GM20000 (cell line): ENCODE measurements around the gene LTV1.
"Not testable (repeated sequence)": the region's sequence is repeated elsewhere in the genome, so short reads cannot be mapped to it uniquely, and the experiment has no call there.

ENCODE experiments used
- DNase-seq: peaks from one replicate; pipeline ENCODE4 v3.0.0; 2012; ENCODE audit warnings: low spot score
- CTCF ChIP-seq: IDR thresholded peaks from 2 replicates; pipeline ENCODE4 v1.5.1; 2012; ENCODE audit warnings: mild to moderate bottlenecking, control low read depth; ENCODE audit errors: extremely low read depth, missing control alignments

LTV1 gene

DNA sequence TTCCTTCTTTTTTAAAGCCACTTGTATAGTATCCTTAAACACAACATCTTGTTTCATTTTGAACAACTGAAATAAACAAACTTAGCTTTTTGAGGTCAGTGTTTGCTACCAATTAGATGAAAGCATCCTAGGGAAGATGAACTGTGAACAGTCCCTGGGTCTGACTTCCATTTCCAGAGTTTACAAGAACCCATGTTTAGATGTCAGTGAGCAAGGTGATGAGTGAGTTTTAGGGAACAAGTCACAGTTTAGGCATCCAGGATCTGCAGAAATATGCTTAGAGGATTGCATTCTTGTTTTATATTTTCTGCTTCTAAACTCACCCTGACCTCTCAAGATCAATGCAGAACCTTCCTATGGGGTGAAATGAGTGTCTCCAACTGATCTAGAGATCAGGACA lies 24.1 kb downstream of the LTV1 start:
- TF ChIP-seq CTCF: no peak
- DNase-seq: no peak

DNA sequence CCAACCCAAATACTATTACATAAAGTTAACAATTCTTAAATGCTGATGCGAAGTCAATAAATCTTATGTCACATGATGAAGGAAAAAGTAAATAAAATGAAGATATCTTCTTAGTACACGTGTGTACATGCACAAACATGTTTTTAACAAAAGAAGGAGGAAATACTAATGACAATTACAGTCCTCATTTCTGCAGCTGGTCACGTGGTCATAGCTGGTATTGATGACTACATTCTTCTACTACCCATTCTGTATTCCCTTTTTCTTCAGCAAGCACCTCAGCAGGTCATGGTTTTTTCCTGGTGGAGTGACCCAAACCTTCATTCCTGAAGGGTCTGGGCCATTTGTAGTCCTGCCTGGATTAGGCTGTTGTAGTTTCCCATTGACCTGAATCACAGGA lies 25.7 kb downstream of the LTV1 start:
- not testable (repeated sequence) for DNase-seq

DNA sequence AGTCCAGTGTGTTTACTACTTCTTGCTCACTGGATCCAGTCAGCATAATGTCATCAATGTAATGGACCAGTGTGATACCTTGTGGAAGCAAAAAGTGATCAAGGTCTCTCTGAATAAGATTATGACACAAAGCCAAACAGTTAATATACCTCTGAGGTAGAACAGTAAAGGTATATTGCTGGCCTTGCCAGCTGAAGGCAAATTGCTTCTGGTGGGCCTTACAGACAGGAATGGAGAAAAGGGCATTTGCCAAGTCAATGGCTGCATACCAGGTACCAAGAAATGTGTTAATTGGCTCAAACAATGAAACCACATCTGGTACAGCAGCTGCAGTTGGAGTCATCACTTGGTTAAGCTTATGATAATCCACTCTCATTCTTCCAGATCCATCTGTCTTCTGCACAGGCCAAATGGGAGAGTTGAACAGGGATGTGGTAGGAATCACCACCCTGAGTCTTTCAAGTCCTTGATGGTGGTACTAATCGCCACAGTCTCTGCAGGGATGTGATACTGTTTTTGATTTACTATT lies 28.1 kb downstream of the LTV1 start:
- not testable (repeated sequence) for DNase-seq

- DNase-seq: peak; percentile 20
- TF ChIP-seq CTCF: no peak
Observed at GRCh38 chr6:143872201-143872600, 29.1 kb downstream of the LTV1 start.

- DNase-seq: not testable (repeated sequence)
Observed at GRCh38 chr6:143873600-143873999, 30.5 kb downstream of the LTV1 start.

DNA sequence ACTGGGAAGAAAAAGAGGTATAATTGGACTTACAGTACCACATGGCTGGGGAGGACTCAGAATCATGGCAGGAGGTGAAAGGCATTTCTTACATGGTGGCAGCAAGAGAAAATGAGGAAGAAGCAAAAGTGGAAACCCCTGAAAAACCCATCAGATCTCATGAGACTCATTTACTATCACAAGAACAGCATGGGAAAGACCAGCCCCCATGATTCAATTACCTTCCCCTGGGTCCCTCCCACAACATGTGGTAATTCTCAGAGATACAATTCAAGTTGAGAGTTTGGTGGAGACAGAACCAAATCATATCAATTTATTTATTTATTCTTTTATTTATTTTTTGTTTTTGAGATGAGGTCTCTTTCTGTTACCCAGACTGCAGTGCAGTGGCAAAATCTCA lies 31.4 kb downstream of the LTV1 start:
- not testable (repeated sequence) for DNase-seq

DNA sequence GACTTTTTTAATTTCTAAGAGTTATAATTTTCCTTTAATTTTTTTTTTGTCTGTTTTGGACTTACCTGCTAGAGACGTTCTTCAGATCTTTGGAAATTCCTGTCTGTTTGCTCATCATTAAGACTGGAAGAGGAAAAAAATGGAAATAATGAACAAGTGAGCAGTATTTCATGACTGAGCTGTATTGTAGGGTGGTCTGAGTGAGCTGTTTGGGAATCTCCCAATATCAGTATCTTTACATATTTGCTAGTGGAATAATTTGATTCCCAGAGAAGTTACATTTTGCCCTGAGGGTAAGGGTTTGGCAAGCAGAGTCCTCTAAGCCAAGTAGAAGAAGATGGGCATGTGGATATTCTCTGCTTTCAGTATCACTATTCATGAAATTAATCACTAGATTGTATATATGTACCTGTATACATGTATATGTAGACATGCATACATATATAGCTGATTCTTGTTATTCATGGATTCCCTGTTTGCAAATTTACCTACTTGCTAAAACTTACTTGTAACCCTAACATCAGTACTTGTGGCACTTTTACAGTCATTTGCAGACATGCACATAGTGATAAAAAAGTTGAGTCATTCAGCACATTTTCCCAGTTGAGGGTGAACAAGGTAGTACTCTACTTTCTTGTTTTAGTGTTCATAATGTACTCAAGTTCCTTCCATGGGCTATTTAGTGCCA lies 34.6 kb downstream of the LTV1 start:
- no peak for DNase-seq
- TF ChIP-seq CTCF: no peak

GRCh38 chr6:143878272-143878760 lies 35.2 kb downstream of the LTV1 start:
- TF ChIP-seq CTCF: no peak
- no peak for DNase-seq

- TF ChIP-seq CTCF: no peak
- DNase-seq: no peak
Observed at GRCh38 chr6:143880412-143880811, 37.3 kb downstream of the LTV1 start.
